Liver (tissue), 9 donors: ENCODE measurements around the gene DAGLA. TPM values are rescaled to one million over a fixed set of nuclear protein-coding genes. Genes with fewer than 3 reads are reported as not detected.

Experiments
- DNase-seq: peaks from one replicate; pipeline ENCODE4 v3.0.0-alpha.2; 2017; ENCODE audit warnings: low spot score
- H3K27ac ChIP-seq, 2 donors: one replicate each; pipeline ENCODE4 v1.7.0; 2013; ENCODE audit warnings: inconsistent platforms in 2 of 2, low read length in 2 of 2, control low read depth in 1 of 2, low read depth in 1 of 2, mild to moderate bottlenecking in 1 of 2
- H3K27me3 ChIP-seq, 4 donors: one replicate each; pipeline versions ENCODE4 v1.6.1 to v1.7.0; 2013; ENCODE audit warnings: low read length in 3 of 4, inconsistent platforms in 1 of 4, mild to moderate bottlenecking in 1 of 4, moderate library complexity in 1 of 4; ENCODE audit not compliant: control insufficient read depth in 4 of 4, insufficient read depth in 4 of 4
- H3K36me3 ChIP-seq, 4 donors: one replicate each; pipeline versions ENCODE4 v1.6.1 to v1.7.0; 2013; ENCODE audit warnings: low read length in 3 of 4, mild to moderate bottlenecking in 3 of 4, low read depth in 1 of 4, moderate library complexity in 1 of 4; ENCODE audit not compliant: control insufficient read depth in 4 of 4, insufficient read depth in 3 of 4
- H3K4me1 ChIP-seq, 4 donors: one replicate each; pipeline versions ENCODE4 v1.6.1 to v1.7.0; 2013; ENCODE audit warnings: low read length in 3 of 4, mild to moderate bottlenecking in 3 of 4, moderate library complexity in 1 of 4; ENCODE audit not compliant: control insufficient read depth in 4 of 4, insufficient read depth in 4 of 4
- H3K4me3 ChIP-seq, 3 donors: one replicate each; pipeline versions ENCODE4 v1.6.1 to v1.7.0; 2013; ENCODE audit warnings: low read length in 3 of 3, control low read depth in 1 of 3, low read depth in 1 of 3, mild to moderate bottlenecking in 1 of 3
- H3K9ac ChIP-seq, 2 donors: one replicate each; pipeline ENCODE4 v1.7.0; 2013; ENCODE audit warnings: low read length in 2 of 2, mild to moderate bottlenecking in 2 of 2, moderate library complexity in 2 of 2, control low read depth in 1 of 2, low read depth in 1 of 2
- H3K9me3 ChIP-seq, 4 donors: one replicate each; pipeline versions ENCODE4 v1.6.1 to v1.7.0; 2013; ENCODE audit warnings: low read length in 3 of 4; ENCODE audit not compliant: control insufficient read depth in 4 of 4
- ATF3 ChIP-seq: IDR thresholded peaks from 2 replicates; pipeline ENCODE4 v1.6.1; 2016; ENCODE audit warnings: antibody characterized with exemption
- CTCF ChIP-seq: fragments of 150-350 bp; IDR thresholded peaks from 2 replicates; pipeline ENCODE4 v1.5.1; 2017; ENCODE audit warnings: improper control_type of control experiment, low read depth, low read length; ENCODE audit not compliant: missing input control
- EGR1 ChIP-seq, 2 donors: IDR thresholded peaks; 2 replicates each; pipeline ENCODE4 v1.6.1; 2016 to 2018; ENCODE audit warnings: antibody characterized with exemption in 2 of 2, low read depth in 2 of 2
- FOXA1 ChIP-seq: IDR thresholded peaks from 2 replicates; pipeline ENCODE4 v1.6.1; 2016; ENCODE audit warnings: antibody characterized with exemption
- FOXA2 ChIP-seq: IDR thresholded peaks from 2 replicates; pipeline ENCODE4 v1.6.1; 2016; ENCODE audit warnings: antibody characterized with exemption
- GABPA ChIP-seq, 2 donors: IDR thresholded peaks in 1 of 2; conservative IDR thresholded peaks in 1 of 2; 2 replicates each; pipeline ENCODE4 v1.6.1; 2016; ENCODE audit warnings: antibody characterized with exemption in 2 of 2, mild to moderate bottlenecking in 1 of 2, moderate library complexity in 1 of 2
- HNF4A ChIP-seq, 2 donors: conservative IDR thresholded peaks; 2 replicates each; pipeline ENCODE4 v1.6.1; 2016; ENCODE audit warnings: antibody characterized with exemption in 2 of 2, mild to moderate bottlenecking in 2 of 2
- HNF4G ChIP-seq: IDR thresholded peaks from 2 replicates; pipeline ENCODE4 v1.6.1; 2016; ENCODE audit warnings: antibody characterized with exemption
- JUND ChIP-seq, 2 donors: IDR thresholded peaks; 2 replicates each; pipeline ENCODE4 v1.6.1; 2016; ENCODE audit warnings: antibody characterized with exemption in 2 of 2
- MAX ChIP-seq: IDR thresholded peaks from 2 replicates; pipeline ENCODE4 v1.6.1; 2016; ENCODE audit warnings: antibody characterized with exemption
- NR2F2 ChIP-seq: IDR thresholded peaks from 2 replicates; pipeline ENCODE4 v1.6.1; 2016; ENCODE audit warnings: antibody characterized with exemption
- RAD21 ChIP-seq, 2 donors: IDR thresholded peaks; 2 replicates each; pipeline ENCODE4 v1.6.1; 2016; ENCODE audit warnings: antibody characterized with exemption in 2 of 2, mild to moderate bottlenecking in 2 of 2
- RXRA ChIP-seq, 2 donors: IDR thresholded peaks; 2 replicates each; pipeline ENCODE4 v1.6.1; 2017 to 2018; ENCODE audit warnings: antibody characterized with exemption in 2 of 2, mild to moderate bottlenecking in 1 of 2
- SP1 ChIP-seq: IDR thresholded peaks from 2 replicates; pipeline ENCODE4 v1.6.1; 2018; ENCODE audit warnings: antibody characterized with exemption, mild to moderate bottlenecking
- TAF1 ChIP-seq: conservative IDR thresholded peaks from 2 replicates; pipeline ENCODE4 v1.6.1; 2016; ENCODE audit warnings: antibody characterized with exemption, mild to moderate bottlenecking
- YY1 ChIP-seq: IDR thresholded peaks from 2 replicates; pipeline ENCODE4 v1.6.1; 2016; ENCODE audit warnings: antibody characterized with exemption, mild to moderate bottlenecking
- ZBTB33 ChIP-seq: IDR thresholded peaks from 2 replicates; pipeline ENCODE4 v1.6.1; 2016; ENCODE audit warnings: antibody characterized with exemption
- WGBS: extraction: QIAGEN DNeasy Blood & Tissue Kit; methylation state at CpG from one replicate; pipeline ENCODE4 v1.1.7; 2013; 5-methylcytosine and 5-hydroxymethylcytosine counted together
- polyA plus RNA-seq, 2 donors: library from polyadenylated mRNA; stranded (reverse) in 1 of 2; unstranded in 1 of 2; fragments of 200-250 nt in 1 of 2; fragments of >200 nt in 1 of 2; fragmentation: Nextera tagmentation in 1 of 2; extraction: Ambion mirVana in 1 of 2; gene quantifications; one replicate each; pipeline versions ENCODE4 v1.2.1 to v1.2.3, GENCODE V29; 2013 to 2015
- total RNA-seq, 2 donors: library from RNA; depleted of rRNA; stranded (reverse); fragments of >200 nt; gene quantifications; one replicate each; pipeline ENCODE4 v1.2.3, GENCODE V29; 2014
- TF ChIP-seq, protein P1 (sequence below): IDR thresholded peaks from 2 replicates; pipeline ENCODE4 v1.6.1; 2016; ENCODE audit warnings: antibody characterized with exemption, mild to moderate bottlenecking
- donor health status: healthy.
- donor health status: healthy.
- donor health status: healthy.
- donor health status: healthy.
- donor health status: healthy.

Gene DAGLA
- total and polyA plus RNA-seq, 4 donors: 0.13 to 0.84 (median 0.60) TPM

GRCh38 chr11:61779666-61780525 is 99.7 kb downstream of the DAGLA start:
- Histone ChIP-seq H3K9ac (no peak overlapping the region), H3K27me3 (no peaks in the 10 kb centered on the region), H3K27ac (no peak overlapping the region), H3K4me1 (no peaks in the 10 kb centered on the region), H3K9me3 (no peaks in the 10 kb centered on the region), H3K4me3 (no peak overlapping the region), H3K36me3 (peaks cover 0 to 55% (median 8%) of the 10 kb centered on the region in 4 donors)
- no peak for TF ChIP-seq FOXA2
- no peak for TF ChIP-seq GABPA (IDR thresholded peaks at IDR 0.05 in 1 of 2, conservative IDR thresholded peaks at IDR 0.05 in 1 of 2)
- TF ChIP-seq JUND (IDR thresholded peaks at IDR 0.05): no peak
- no peak for TF ChIP-seq ZBTB33
- TF ChIP-seq RXRA (IDR thresholded peaks at IDR 0.05): no peak
- no peak for TF ChIP-seq RAD21 (IDR thresholded peaks at IDR 0.05)
- no peak for TF ChIP-seq TAF1
- TF ChIP-seq FOXA1: no peak
- no peak for TF ChIP-seq MAX
- TF ChIP-seq HNF4G: no peak
- TF ChIP-seq EGR1 (IDR thresholded peaks at IDR 0.05; ENCODE audit: low read depth in 2 of 2): no peak
- no peak for TF ChIP-seq HNF4A (conservative IDR thresholded peaks at IDR 0.05)
- TF ChIP-seq NR2F2: no peak
- TF ChIP-seq ATF3: no peak
- no peak for TF ChIP-seq CTCF
- TF ChIP-seq, protein P1, sequence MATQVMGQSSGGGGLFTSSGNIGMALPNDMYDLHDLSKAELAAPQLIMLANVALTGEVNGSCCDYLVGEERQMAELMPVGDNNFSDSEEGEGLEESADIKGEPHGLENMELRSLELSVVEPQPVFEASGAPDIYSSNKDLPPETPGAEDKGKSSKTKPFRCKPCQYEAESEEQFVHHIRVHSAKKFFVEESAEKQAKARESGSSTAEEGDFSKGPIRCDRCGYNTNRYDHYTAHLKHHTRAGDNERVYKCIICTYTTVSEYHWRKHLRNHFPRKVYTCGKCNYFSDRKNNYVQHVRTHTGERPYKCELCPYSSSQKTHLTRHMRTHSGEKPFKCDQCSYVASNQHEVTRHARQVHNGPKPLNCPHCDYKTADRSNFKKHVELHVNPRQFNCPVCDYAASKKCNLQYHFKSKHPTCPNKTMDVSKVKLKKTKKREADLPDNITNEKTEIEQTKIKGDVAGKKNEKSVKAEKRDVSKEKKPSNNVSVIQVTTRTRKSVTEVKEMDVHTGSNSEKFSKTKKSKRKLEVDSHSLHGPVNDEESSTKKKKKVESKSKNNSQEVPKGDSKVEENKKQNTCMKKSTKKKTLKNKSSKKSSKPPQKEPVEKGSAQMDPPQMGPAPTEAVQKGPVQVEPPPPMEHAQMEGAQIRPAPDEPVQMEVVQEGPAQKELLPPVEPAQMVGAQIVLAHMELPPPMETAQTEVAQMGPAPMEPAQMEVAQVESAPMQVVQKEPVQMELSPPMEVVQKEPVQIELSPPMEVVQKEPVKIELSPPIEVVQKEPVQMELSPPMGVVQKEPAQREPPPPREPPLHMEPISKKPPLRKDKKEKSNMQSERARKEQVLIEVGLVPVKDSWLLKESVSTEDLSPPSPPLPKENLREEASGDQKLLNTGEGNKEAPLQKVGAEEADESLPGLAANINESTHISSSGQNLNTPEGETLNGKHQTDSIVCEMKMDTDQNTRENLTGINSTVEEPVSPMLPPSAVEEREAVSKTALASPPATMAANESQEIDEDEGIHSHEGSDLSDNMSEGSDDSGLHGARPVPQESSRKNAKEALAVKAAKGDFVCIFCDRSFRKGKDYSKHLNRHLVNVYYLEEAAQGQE: no peak
- no peak for TF ChIP-seq SP1
- no peak for TF ChIP-seq YY1
- 87% methylated on average over 14 of the region's 14 CpGs for WGBS
- no peak for DNase-seq
